ENCODE data around the gene NHSL1. TPM values are rescaled to one million over a fixed set of nuclear protein-coding genes. Genes with fewer than 3 reads are reported as not detected.

Gene NHSL1
- total and polyA plus RNA-seq, 2 of the 8 experiments (the other 6 are each of a cell fraction or from before 2014, with no cell fraction given), result 7.2 to 32.4 TPM

- TF ChIP-seq TAF7 (optimal IDR thresholded peaks at IDR 0.05; ENCODE audit: borderline replicate concordance, low read depth, low read length) (no peak), CBX5 (IDR thresholded peaks at IDR 0.05; ENCODE audit: low read depth, low read length) (no peak), GTF2F1 (IDR thresholded peaks at IDR 0.05; ENCODE audit: borderline replicate concordance, low read depth, low read length) (no peak), PHF8 (conservative IDR thresholded peaks at IDR 0.05; ENCODE audit: low read depth, low read length) (no peak), CEBPB (IDR thresholded peaks at IDR 0.05; ENCODE audit: low read depth, low read length) (no peak)
These were observed 93.4 kb downstream of the NHSL1 start (continued) for GRCh38 chr6:138405816-138406413.
